Measurements from ENCODE around the gene CHCHD10. TPM values are rescaled to one million over a fixed set of nuclear protein-coding genes. Genes with fewer than 3 reads are reported as not detected.

CHCHD10 gene
- 100 to 1,000 TPM in 1 of 6 donors, 10 to 100 TPM in 4, 1 to 10 TPM in 1; 9.1 to 130 (median 39.0) TPM for total RNA-seq

GRCh38 chr22:23767673-23768548, at the start of gene CHCHD10:
Gene CHCHD10, minus strand, starts transcription at chr22:23767972. Its CDS starts 98 bp downstream, at chr22:23767874.
- Histone ChIP-seq H3K4me3 (peak within 1 kb of the TSS; percentile 51 to 73 (median 68)), H3K36me3 (no peaks in the 10 kb centered on the region), H3K9me3 (no peaks in the 10 kb centered on the region), H3K4me1 (peaks cover 28 to 53% (median 41%) of the 10 kb centered on the region in 4 donors), H3K27me3 (no peaks in the 10 kb centered on the region), H3K27ac (peak within 1 kb of the TSS; percentile 42 to 84 (median 65))
- 0 to 2% methylated on average over 28 to 36 of the region's 63 CpGs for WGBS, 2 donors
- peak; percentile 88 to 96 for DNase-seq
- ATAC-seq (ENCODE audit: low FRiP score in 2 of 2), result peak; percentile 85 to 87
- TF ChIP-seq POLR2AphosphoS5 (IDR thresholded peaks at IDR 0.05) (peak in 1 of 2 donors; percentile 52), EP300 (IDR thresholded peaks at IDR 0.05) (no peak), CTCF (IDR thresholded peaks at IDR 0.05) (peak; percentile 53 to 89 (median 85)), POLR2A (IDR thresholded peaks at IDR 0.05) (peak in 3 of 4 donors; percentile 44 to 75 (median 45))

GRCh38 chr22:23817146-23817545, 49.4 kb upstream of the CHCHD10 start:
- no peaks in the 10 kb centered on the region for H3K27me3 ChIP-seq
- no peak overlapping the region for H3K4me3 ChIP-seq
- no peak for TF ChIP-seq CTCF (IDR thresholded peaks at IDR 0.05)
- H3K9me3 ChIP-seq, result no peaks in the 10 kb centered on the region
- no peaks in the 10 kb centered on the region for H3K4me1 ChIP-seq
- ATAC-seq (ENCODE audit: low FRiP score in 2 of 2), result no peak
- WGBS, 2 donors, result 84 to 94% methylated on average over 6 of the region's 6 CpGs
- H3K36me3 ChIP-seq, result peaks cover 10 to 85% (median 56%) of the 10 kb centered on the region in 4 donors
- no peak overlapping the region for H3K27ac ChIP-seq
- DNase-seq, result no peak

DNA sequence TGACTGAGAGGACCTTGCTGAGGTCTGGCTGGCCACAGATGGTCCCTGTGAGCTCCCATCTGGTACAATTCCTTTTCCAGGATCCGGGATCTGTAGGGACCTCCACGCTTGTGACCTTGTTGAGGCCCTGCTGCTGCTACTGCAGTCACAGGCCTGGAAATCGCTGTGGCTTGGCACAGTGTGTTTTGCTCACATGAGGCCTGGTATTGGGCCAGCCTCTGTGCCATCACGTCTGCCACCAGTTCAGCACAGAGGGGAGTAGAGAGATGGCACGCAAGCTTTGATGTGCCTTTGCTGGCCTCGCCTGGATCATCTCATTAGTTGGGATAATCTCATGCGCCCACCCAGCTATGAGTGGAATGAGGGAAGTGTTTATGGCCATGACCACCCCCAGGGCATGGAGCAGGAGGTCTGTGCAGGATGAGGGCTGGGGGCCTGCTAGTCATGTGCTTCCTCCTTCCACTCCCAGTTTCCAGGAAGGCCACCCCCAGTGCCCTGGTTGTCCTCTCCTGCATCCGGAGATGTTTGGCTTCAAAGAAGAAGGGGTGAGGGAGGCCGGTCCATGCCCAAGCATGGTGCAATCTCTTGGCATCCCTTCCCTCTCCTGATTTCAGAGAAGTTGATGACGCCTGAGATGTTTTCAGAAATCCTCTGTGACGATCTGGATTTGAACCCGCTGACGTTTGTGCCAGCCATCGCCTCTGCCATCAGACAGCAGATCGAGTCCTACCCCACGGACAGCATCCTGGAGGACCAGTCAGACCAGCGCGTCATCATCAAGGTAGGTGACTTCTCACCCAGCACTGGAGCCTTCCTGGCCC, 48.6 kb upstream of the CHCHD10 start:
- Histone ChIP-seq H3K4me3 (no peak overlapping the region), H3K36me3 (peaks cover 10 to 85% (median 51%) of the 10 kb centered on the region in 4 donors), H3K27me3 (no peaks in the 10 kb centered on the region), H3K27ac (no peak overlapping the region), H3K4me1 (no peaks in the 10 kb centered on the region), H3K9me3 (no peaks in the 10 kb centered on the region)
- ATAC-seq (ENCODE audit: low FRiP score in 2 of 2) (peak in 1 of 2 donors; percentile 22), DNase-seq (no peak)
- WGBS, 2 donors, result 85 to 92% methylated on average over 16 to 18 of the region's 18 CpGs
- TF ChIP-seq CTCF (IDR thresholded peaks at IDR 0.05) (no peak), POLR2A (IDR thresholded peaks at IDR 0.05) (no peak), EP300 (IDR thresholded peaks at IDR 0.05) (no peak), POLR2AphosphoS5 (IDR thresholded peaks at IDR 0.05) (no peak)

GRCh38 chr22:23815541-23816155, 47.9 kb upstream of the CHCHD10 start:
- H3K4me3 ChIP-seq, result no peak overlapping the region
- H3K9me3 ChIP-seq, result no peaks in the 10 kb centered on the region
- H3K27ac ChIP-seq, result no peak overlapping the region
- WGBS, 2 donors, result 75 to 88% methylated on average over 9 to 10 of the region's 10 CpGs
- DNase-seq (no peak), ATAC-seq (ENCODE audit: low FRiP score in 2 of 2) (no peak)
- peaks cover 10 to 85% (median 50%) of the 10 kb centered on the region in 4 donors for H3K36me3 ChIP-seq
- H3K4me1 ChIP-seq, result no peaks in the 10 kb centered on the region
- no peak for TF ChIP-seq CTCF (IDR thresholded peaks at IDR 0.05)
- TF ChIP-seq POLR2A (IDR thresholded peaks at IDR 0.05), result no peak
- TF ChIP-seq POLR2AphosphoS5 (IDR thresholded peaks at IDR 0.05), result no peak
- no peak for TF ChIP-seq EP300 (IDR thresholded peaks at IDR 0.05)
- H3K27me3 ChIP-seq, result no peaks in the 10 kb centered on the region

Data from upper lobe of left lung (tissue), 6 donors.